ENCODE results near the gene SIVA1. TPM values are rescaled to one million over a fixed set of nuclear protein-coding genes. Genes with fewer than 3 reads are reported as not detected.

Gene SIVA1
- total and polyA plus RNA-seq, 2 of the 4 experiments (the other 2 are of a cell fraction), result 166 to 184 TPM

DNA sequence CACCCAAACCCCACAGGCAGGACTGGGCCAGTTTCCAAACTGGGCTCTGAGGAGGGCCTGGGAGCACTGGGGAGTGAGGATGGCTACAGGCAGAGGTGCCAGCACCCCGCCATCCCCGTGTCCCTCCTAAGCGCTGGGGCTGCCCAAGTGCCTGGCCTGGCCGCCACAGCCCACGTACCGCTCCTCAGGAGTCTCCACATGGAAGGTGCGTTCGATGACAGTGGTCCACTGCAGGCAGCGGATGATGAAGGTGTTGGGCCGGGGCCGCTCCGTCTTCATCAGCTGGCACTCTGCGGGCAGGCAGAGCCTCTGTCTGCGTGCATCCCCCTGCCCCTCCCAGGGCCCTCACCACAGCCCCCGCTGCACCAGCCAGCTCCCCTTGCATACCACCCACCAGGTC is 23.5 kb downstream of the SIVA1 start:
- Histone ChIP-seq H4K91ac (ENCODE audit: insufficient read depth, low read depth, low read length) (no peak overlapping the region), H2BK5ac (ENCODE audit: low read depth, low read length, poor library complexity, severe bottlenecking) (no peak overlapping the region), H3K56ac (ENCODE audit: extremely low read depth, insufficient read depth, low read length) (no peak overlapping the region), H3K9me3 (ENCODE audit: control insufficient read depth, insufficient read depth, low read length) (no peaks in the 10 kb centered on the region), H3K4me1 (ENCODE audit: control insufficient read depth, insufficient read depth, low read length) (no peaks in the 10 kb centered on the region), H3K23ac (ENCODE audit: low read depth, low read length) (no peak overlapping the region), H3K18ac (ENCODE audit: low read depth, low read length) (no peak overlapping the region), H2BK20ac (ENCODE audit: low read depth, low read length) (no peak overlapping the region), H3K9me1 (ENCODE audit: insufficient read depth, low read length) (no peaks in the 10 kb centered on the region), H2AFZ (replicated peaks; ENCODE audit: low read length, poor library complexity) (no peak overlapping the region), H2AK5ac (ENCODE audit: low read depth, low read length) (no peak overlapping the region), H3K14ac (replicated peaks; ENCODE audit: low read depth, low read length) (no peak overlapping the region), H3K27ac (ENCODE audit: insufficient read depth, low read length) (no peak overlapping the region), H2BK15ac (ENCODE audit: low read depth, low read length) (no peak overlapping the region), H2AK9ac (replicated peaks; ENCODE audit: low read depth, low read length, poor library complexity) (no peak overlapping the region), H2BK120ac (ENCODE audit: low read depth, low read length) (no peak overlapping the region), H4K20me1 (ENCODE audit: insufficient read depth, low read length) (peaks cover 51% of the 10 kb centered on the region), H3K9ac (ENCODE audit: low read depth, low read length) (no peak overlapping the region), H3K4me2 (ENCODE audit: low read depth, low read length) (no peak overlapping the region), H3K79me1 (ENCODE audit: low read depth in 1 of 2, low read length in 2 of 2) (peaks cover 8 to 35% of the 10 kb centered on the region in 2 experiments), H3K4me3 (ENCODE audit: insufficient read depth, low read depth, low read length) (no peak overlapping the region), H3K36me3 (ENCODE audit: control insufficient read depth, insufficient read depth, low read length) (peaks cover 64% of the 10 kb centered on the region), H3K27me3 (ENCODE audit: control insufficient read depth, insufficient read depth, low read length) (no peaks in the 10 kb centered on the region), H3K4ac (ENCODE audit: low read depth, low read length) (no peak overlapping the region), H4K5ac (ENCODE audit: low read depth, low read length) (no peak overlapping the region), H4K8ac (ENCODE audit: low read depth in 2 of 2, low read length in 2 of 2) (no peak overlapping the region)
- BruUV-seq (replicated peaks), result no TSS peak
- intact Hi-C loops (cut with micrococcal nuclease), result no loop called here
- in situ Hi-C loops (cut with MboI; ENCODE audit: low sequenced_read_pairs), result no loop called here
- CTCF ChIA-PET, result interaction anchor here (0.7 kb wide), 1 partner anchor 25 kb away, joined by 3 read pairs; no protein-coding TSS in a partner anchor
- 99% methylated on average over 12 of the region's 15 CpGs; no CpG with 5 or more reads in 1 of the 2 experiments for WGBS, 2 experiments (ENCODE audit: extremely low coverage in 2 of 2, insufficient read length in 1 of 2)
- dilution Hi-C loops (cut with HindIII; ENCODE audit: low sequenced_read_pairs, unreplicated experiment), result no loop called here
- POLR2A ChIA-PET (ENCODE audit: unreplicated experiment), result no interaction called here
- no peak for ATAC-seq (ENCODE audit: low read depth)
- DNase-seq, result no peak
- TF ChIP-seq, protein P1, sequence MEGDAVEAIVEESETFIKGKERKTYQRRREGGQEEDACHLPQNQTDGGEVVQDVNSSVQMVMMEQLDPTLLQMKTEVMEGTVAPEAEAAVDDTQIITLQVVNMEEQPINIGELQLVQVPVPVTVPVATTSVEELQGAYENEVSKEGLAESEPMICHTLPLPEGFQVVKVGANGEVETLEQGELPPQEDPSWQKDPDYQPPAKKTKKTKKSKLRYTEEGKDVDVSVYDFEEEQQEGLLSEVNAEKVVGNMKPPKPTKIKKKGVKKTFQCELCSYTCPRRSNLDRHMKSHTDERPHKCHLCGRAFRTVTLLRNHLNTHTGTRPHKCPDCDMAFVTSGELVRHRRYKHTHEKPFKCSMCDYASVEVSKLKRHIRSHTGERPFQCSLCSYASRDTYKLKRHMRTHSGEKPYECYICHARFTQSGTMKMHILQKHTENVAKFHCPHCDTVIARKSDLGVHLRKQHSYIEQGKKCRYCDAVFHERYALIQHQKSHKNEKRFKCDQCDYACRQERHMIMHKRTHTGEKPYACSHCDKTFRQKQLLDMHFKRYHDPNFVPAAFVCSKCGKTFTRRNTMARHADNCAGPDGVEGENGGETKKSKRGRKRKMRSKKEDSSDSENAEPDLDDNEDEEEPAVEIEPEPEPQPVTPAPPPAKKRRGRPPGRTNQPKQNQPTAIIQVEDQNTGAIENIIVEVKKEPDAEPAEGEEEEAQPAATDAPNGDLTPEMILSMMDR (conservative IDR thresholded peaks at IDR 0.05; ENCODE audit: low read depth, low read length), result no peak
- TF ChIP-seq NFE2L2 (IDR thresholded peaks at IDR 0.05; ENCODE audit: low read depth, low read length) (no peak), MAZ (IDR thresholded peaks at IDR 0.05; ENCODE audit: borderline replicate concordance, low read depth, low read length) (no peak), SMC3 (IDR thresholded peaks at IDR 0.05; ENCODE audit: low read depth, low read length) (no peak), POLR2A (IDR thresholded peaks at IDR 0.05; ENCODE audit: low read depth, low read length) (no peak), RAD21 (IDR thresholded peaks at IDR 0.05; ENCODE audit: low read length) (no peak), CEBPB (IDR thresholded peaks at IDR 0.05; ENCODE audit: low read depth, low read length) (no peak), RFX5 (IDR thresholded peaks at IDR 0.05; ENCODE audit: low read depth, low read length) (no peak), FOS (IDR thresholded peaks at IDR 0.05; ENCODE audit: low read depth, low read length) (no peak), CHD1 (IDR thresholded peaks at IDR 0.05; ENCODE audit: low read depth, low read length) (no peak), MXI1 (IDR thresholded peaks at IDR 0.05; ENCODE audit: borderline replicate concordance, low read depth, low read length) (no peak), RCOR1 (IDR thresholded peaks at IDR 0.05; ENCODE audit: insufficient replicate concordance, low read length) (no peak), MAFK (IDR thresholded peaks at IDR 0.05; ENCODE audit: low read depth, low read length) (no peak), BHLHE40 (IDR thresholded peaks at IDR 0.05; ENCODE audit: low read depth, low read length) (no peak)
- TF ChIP-seq, protein P2, sequence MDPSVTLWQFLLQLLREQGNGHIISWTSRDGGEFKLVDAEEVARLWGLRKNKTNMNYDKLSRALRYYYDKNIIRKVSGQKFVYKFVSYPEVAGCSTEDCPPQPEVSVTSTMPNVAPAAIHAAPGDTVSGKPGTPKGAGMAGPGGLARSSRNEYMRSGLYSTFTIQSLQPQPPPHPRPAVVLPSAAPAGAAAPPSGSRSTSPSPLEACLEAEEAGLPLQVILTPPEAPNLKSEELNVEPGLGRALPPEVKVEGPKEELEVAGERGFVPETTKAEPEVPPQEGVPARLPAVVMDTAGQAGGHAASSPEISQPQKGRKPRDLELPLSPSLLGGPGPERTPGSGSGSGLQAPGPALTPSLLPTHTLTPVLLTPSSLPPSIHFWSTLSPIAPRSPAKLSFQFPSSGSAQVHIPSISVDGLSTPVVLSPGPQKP (IDR thresholded peaks at IDR 0.05; ENCODE audit: borderline replicate concordance, low read depth, low read length), result no peak
- TF ChIP-seq, protein P3, sequence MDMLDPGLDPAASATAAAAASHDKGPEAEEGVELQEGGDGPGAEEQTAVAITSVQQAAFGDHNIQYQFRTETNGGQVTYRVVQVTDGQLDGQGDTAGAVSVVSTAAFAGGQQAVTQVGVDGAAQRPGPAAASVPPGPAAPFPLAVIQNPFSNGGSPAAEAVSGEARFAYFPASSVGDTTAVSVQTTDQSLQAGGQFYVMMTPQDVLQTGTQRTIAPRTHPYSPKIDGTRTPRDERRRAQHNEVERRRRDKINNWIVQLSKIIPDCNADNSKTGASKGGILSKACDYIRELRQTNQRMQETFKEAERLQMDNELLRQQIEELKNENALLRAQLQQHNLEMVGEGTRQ (IDR thresholded peaks at IDR 0.05; ENCODE audit: low read depth, low read length), result no peak
